ENCODE data around the gene RRM1. TPM values are rescaled to one million over a fixed set of nuclear protein-coding genes. Genes with fewer than 3 reads are reported as not detected.

Gene RRM1
- total and polyA plus RNA-seq, 8 donors, result 16.6 to 100 (median 25.7) TPM

DNA sequence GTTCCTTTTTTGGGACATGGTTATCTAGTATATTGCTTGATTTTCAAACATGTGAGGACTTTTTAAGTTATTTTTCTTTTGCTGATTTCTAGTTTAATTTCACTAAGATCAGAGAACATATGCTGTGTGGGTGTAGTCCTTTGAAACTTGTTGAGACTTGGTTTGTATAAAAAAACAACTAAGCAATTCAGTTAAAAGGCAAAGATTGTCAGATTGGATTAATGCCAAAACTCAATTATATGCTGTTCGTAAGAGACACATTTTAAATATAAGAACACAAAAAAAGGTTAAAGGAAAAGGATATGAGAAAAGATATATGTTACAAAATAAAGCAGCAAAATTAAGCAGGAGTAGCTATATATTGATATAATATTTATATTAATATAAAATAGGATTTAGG, 17.8 kb upstream of the RRM1 start:
- Histone ChIP-seq H3K9me3 (no peaks in the 10 kb centered on the region), H3K4me3 (no peak overlapping the region), H3K4me1 (peaks cover 0 to 13% (median 9%) of the 10 kb centered on the region in 4 donors), H3K27me3 (no peaks in the 10 kb centered on the region), H3K27ac (no peak overlapping the region), H3K36me3 (peaks cover 0 to 37% (median 36%) of the 10 kb centered on the region in 4 donors)
- DNase-seq, result no peak
- intact Hi-C loops (cut with DNase I; ENCODE audit: low total_unique reads), result no loop called here
- 34 to 59% (median 57%) methylated on average over 1 of the region's 1 CpG for WGBS, 5 donors
- TF ChIP-seq EP300 (IDR thresholded peaks at IDR 0.05) (no peak), POLR2AphosphoS5 (IDR thresholded peaks at IDR 0.05) (no peak), POLR2A (IDR thresholded peaks at IDR 0.05) (no peak)
- TF ChIP-seq, protein P1, sequence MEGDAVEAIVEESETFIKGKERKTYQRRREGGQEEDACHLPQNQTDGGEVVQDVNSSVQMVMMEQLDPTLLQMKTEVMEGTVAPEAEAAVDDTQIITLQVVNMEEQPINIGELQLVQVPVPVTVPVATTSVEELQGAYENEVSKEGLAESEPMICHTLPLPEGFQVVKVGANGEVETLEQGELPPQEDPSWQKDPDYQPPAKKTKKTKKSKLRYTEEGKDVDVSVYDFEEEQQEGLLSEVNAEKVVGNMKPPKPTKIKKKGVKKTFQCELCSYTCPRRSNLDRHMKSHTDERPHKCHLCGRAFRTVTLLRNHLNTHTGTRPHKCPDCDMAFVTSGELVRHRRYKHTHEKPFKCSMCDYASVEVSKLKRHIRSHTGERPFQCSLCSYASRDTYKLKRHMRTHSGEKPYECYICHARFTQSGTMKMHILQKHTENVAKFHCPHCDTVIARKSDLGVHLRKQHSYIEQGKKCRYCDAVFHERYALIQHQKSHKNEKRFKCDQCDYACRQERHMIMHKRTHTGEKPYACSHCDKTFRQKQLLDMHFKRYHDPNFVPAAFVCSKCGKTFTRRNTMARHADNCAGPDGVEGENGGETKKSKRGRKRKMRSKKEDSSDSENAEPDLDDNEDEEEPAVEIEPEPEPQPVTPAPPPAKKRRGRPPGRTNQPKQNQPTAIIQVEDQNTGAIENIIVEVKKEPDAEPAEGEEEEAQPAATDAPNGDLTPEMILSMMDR (IDR thresholded peaks at IDR 0.05), result no peak

DNA sequence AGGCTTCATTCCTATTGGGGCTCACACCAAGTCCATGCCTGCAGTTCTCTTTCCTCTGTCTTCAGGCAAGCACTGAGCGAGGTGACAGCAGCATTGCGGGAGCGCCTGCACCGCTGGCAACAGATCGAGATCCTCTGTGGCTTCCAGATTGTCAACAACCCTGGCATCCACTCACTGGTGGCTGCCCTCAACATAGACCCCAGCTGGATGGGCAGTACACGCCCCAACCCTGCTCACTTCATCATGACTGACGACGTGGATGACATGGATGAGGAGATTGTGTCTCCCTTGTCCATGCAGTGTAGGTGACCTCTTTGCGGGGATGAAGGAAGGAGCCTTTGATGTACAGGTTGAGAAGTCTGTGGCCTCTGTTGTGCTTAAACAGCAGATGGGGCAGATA, 11.4 kb upstream of the RRM1 start:
- no peak for DNase-seq
- Histone ChIP-seq H3K9me3 (no peaks in the 10 kb centered on the region), H3K36me3 (peaks cover 32 to 73% (median 71%) of the 10 kb centered on the region in 4 donors), H3K27me3 (no peaks in the 10 kb centered on the region), H3K27ac (no peak overlapping the region), H3K4me3 (no peak overlapping the region), H3K4me1 (peaks cover 6 to 17% (median 10%) of the 10 kb centered on the region in 4 donors)
- no peak for TF ChIP-seq POLR2AphosphoS5 (IDR thresholded peaks at IDR 0.05)
- no peak for TF ChIP-seq POLR2A (IDR thresholded peaks at IDR 0.05)
- no peak for TF ChIP-seq EP300 (IDR thresholded peaks at IDR 0.05)
- TF ChIP-seq, protein P1 (IDR thresholded peaks at IDR 0.05), result no peak
- intact Hi-C loops (cut with DNase I; ENCODE audit: low total_unique reads), result no loop called here
- 83 to 87% (median 84%) methylated on average over 9 of the region's 9 CpGs for WGBS, 5 donors

DNA sequence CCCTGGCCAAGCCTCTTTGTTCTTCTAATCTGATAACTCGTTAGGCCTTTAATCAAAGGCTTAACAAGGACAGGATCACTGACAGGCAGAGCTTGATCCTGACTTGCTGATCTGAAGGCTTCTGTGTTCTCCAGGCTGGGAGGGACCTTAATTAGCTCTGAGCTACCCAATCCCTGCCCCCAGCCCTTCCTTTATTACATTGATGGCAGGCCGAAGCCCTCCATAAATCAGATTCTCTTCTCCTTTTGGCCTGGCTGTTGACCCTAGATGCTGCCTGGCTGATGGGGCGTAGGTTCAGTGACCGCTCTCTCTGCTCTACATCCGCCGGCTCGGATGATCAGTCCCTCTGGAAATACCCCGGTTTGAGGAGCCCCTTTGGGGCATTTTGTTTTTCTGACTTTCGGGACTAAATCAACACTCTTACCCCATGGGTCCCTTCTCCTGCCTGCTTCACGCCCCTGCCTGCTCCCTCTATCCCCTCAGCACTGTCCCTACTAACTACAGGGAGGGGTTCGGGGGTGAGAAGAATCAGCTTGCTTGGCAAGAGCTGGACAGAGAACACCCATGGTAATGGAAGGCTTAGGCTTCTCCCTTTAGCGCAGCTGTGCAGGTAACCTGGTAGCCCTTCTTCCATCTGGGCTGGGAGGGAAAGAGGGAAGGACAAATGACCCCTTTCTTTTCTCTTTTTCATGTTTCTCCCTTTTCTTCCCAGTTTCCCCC, 10.0 kb upstream of the RRM1 start:
- H3K27me3 ChIP-seq, result no peaks in the 10 kb centered on the region
- no peak overlapping the region for H3K27ac ChIP-seq
- intact Hi-C loops (cut with DNase I; ENCODE audit: low total_unique reads), result no loop called here
- TF ChIP-seq EP300 (IDR thresholded peaks at IDR 0.05) (no peak), POLR2AphosphoS5 (IDR thresholded peaks at IDR 0.05) (no peak), POLR2A (IDR thresholded peaks at IDR 0.05) (no peak)
- TF ChIP-seq, protein P1 (IDR thresholded peaks at IDR 0.05), result no peak
- H3K4me1 ChIP-seq, result peaks cover 6 to 17% (median 10%) of the 10 kb centered on the region in 4 donors
- 86 to 91% (median 90%) methylated on average over 12 of the region's 12 CpGs for WGBS, 5 donors
- DNase-seq, result no peak
- peaks cover 32 to 86% (median 77%) of the 10 kb centered on the region in 4 donors for H3K36me3 ChIP-seq
- no peak overlapping the region for H3K4me3 ChIP-seq
- no peaks in the 10 kb centered on the region for H3K9me3 ChIP-seq

DNA sequence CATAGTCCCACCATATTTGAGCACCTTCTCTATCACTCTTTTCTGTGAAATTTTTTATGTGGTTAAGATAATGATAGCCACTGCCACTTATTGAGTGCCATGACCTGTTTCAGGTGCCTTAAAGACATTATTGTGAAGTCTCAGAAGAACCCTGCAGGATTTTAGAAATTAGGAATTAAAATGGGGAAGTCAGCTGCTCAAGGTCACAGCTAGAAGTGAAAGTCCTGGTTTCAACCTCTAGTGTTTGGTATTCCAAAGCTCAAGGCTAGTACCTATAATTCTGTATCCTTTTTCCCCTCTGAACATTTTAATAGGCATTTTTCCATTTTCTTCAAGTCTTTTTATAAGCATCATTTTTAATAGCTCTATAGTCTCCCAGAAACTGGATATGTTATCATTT, 9.0 kb upstream of the RRM1 start:
- DNase-seq, result no peak
- intact Hi-C loops (cut with DNase I; ENCODE audit: low total_unique reads), result no loop called here
- Histone ChIP-seq H3K36me3 (peaks cover 32 to 93% (median 84%) of the 10 kb centered on the region in 4 donors), H3K27ac (no peak overlapping the region), H3K4me3 (no peak overlapping the region), H3K27me3 (no peaks in the 10 kb centered on the region), H3K4me1 (peaks cover 6 to 17% (median 10%) of the 10 kb centered on the region in 4 donors), H3K9me3 (no peaks in the 10 kb centered on the region)
- TF ChIP-seq, protein P1 (IDR thresholded peaks at IDR 0.05), result no peak
- no peak for TF ChIP-seq EP300 (IDR thresholded peaks at IDR 0.05)
- TF ChIP-seq POLR2AphosphoS5 (IDR thresholded peaks at IDR 0.05), result no peak
- TF ChIP-seq POLR2A (IDR thresholded peaks at IDR 0.05), result no peak

Data from stomach (tissue), 9 donors.